HEK293 (cell line): ENCODE results near the gene TMEM98.

ENCODE experiments used
- CTCF ChIA-PET: fragments of 350-600 bp; formaldehyde crosslinking; extraction: SDS; loops from one replicate; lab custom pipeline; 2021; ENCODE audit warnings: antibody characterized with exemption; lab: Yijun Ruan, JAX
- POLR2A ChIA-PET: fragments of 300-600 bp; formaldehyde crosslinking; extraction: SDS; loops from one replicate; lab custom pipeline; 2020; ENCODE audit warnings: antibody characterized with exemption, inconsistent platforms; lab: Yijun Ruan, JAX
- H3K27ac ChIP-seq: fragments of 200-500 bp; sonication (Bioruptor generic); 2 replicates; pipeline ENCODE4 v1.5.1; 2014; ENCODE audit warnings: low read depth, low read length, control low read depth, inconsistent platforms; ENCODE audit errors: extremely low read depth
- H3K36me3 ChIP-seq, 2 experiments: fragments of 200-500 bp in 1 of 2; sonication (Bioruptor generic) in 1 of 2; 1 replicate in 1 of 2; 2 replicates in 1 of 2; pipeline ENCODE4 v1.5.1; 2014 to 2017; ENCODE audit warnings: inconsistent platforms in 2 of 2, low read length in 2 of 2; ENCODE audit not compliant: control insufficient read depth in 2 of 2, insufficient read depth in 1 of 2
- H3K4me1 ChIP-seq: fragments of 200-500 bp; sonication (Bioruptor generic); 2 replicates; pipeline ENCODE4 v1.5.1; 2014; ENCODE audit warnings: mild to moderate bottlenecking, low read length, inconsistent platforms; ENCODE audit not compliant: control insufficient read depth, insufficient read depth
- H3K4me3 ChIP-seq: 2 replicates; pipeline ENCODE4 v1.5.1; 2011; ENCODE audit warnings: low read depth, mild to moderate bottlenecking, control low read depth, low read length, moderate library complexity
- H3K9me3 ChIP-seq: fragments of 200-500 bp; sonication (Bioruptor generic); 2 replicates; pipeline ENCODE4 v1.5.1; 2014; ENCODE audit warnings: low read depth, low read length, inconsistent platforms; ENCODE audit not compliant: control insufficient read depth, insufficient read depth
- ZBTB7A ChIP-seq: fragments of 450-650 bp; formaldehyde crosslinking; IDR thresholded peaks from 2 replicates; pipeline ENCODE4 v1.5.1; 2016; ENCODE audit warnings: low read depth, missing biosample characterization, missing genetic modification characterization
- ZNF114 ChIP-seq: fragments of 450-650 bp; formaldehyde crosslinking; IDR thresholded peaks from 2 replicates; pipeline ENCODE4 v1.5.0; 2017; ENCODE audit warnings: missing biosample characterization, missing genetic modification characterization
- ZNF121 ChIP-seq: fragments of 450-650 bp; formaldehyde crosslinking; IDR thresholded peaks from 2 replicates; pipeline ENCODE4 v1.5.1; 2016; ENCODE audit warnings: missing biosample characterization, missing genetic modification characterization
- ZNF175 ChIP-seq: fragments of 450-650 bp; formaldehyde crosslinking; IDR thresholded peaks from 2 replicates; pipeline ENCODE4 v1.5.1; 2016; ENCODE audit warnings: missing biosample characterization, missing genetic modification characterization
- ZNF239 ChIP-seq: fragments of 450-650 bp; formaldehyde crosslinking; IDR thresholded peaks from 2 replicates; pipeline ENCODE4 v1.5.1; 2016; ENCODE audit warnings: missing biosample characterization, missing genetic modification characterization
- ZNF433 ChIP-seq: fragments of 450-650 bp; formaldehyde crosslinking; IDR thresholded peaks from 2 replicates; pipeline ENCODE4 v1.5.1; 2016; ENCODE audit warnings: missing biosample characterization, missing genetic modification characterization, low read depth
- ZNF510 ChIP-seq: fragments of 450-650 bp; formaldehyde crosslinking; IDR thresholded peaks from 2 replicates; pipeline ENCODE4 v1.5.1; 2018; ENCODE audit warnings: mild to moderate bottlenecking, missing genetic modification characterization, missing biosample characterization; ENCODE audit not compliant: insufficient replicate concordance
- ZNF701 ChIP-seq: fragments of 450-650 bp; formaldehyde crosslinking; IDR thresholded peaks from 2 replicates; pipeline ENCODE4 v1.5.1; 2016; ENCODE audit warnings: missing biosample characterization, missing genetic modification characterization
- TF ChIP-seq, protein P1 (sequence below): fragments of 450-650 bp; formaldehyde crosslinking; IDR thresholded peaks from 2 replicates; pipeline ENCODE4 v1.5.1; 2017; ENCODE audit warnings: missing biosample characterization, missing genetic modification characterization
- TF ChIP-seq, protein P2 (sequence below): fragments of 450-650 bp; formaldehyde crosslinking; IDR thresholded peaks from 2 replicates; pipeline ENCODE4 v1.5.1; 2016; ENCODE audit warnings: missing biosample characterization, missing genetic modification characterization
- TF ChIP-seq, protein P3 (sequence below): fragments of 450-650 bp; formaldehyde crosslinking; IDR thresholded peaks from 2 replicates; pipeline ENCODE4 v1.5.1; 2017; ENCODE audit warnings: missing biosample characterization, missing genetic modification characterization
- TF ChIP-seq, protein P4 (sequence below): fragments of 450-650 bp; formaldehyde crosslinking; IDR thresholded peaks from 2 replicates; pipeline ENCODE4 v1.5.1; 2016; ENCODE audit warnings: missing biosample characterization, missing genetic modification characterization, borderline replicate concordance
- TF ChIP-seq, protein P5 (sequence below): fragments of 450-650 bp; formaldehyde crosslinking; IDR thresholded peaks from 2 replicates; pipeline ENCODE4 v1.5.1; 2016; ENCODE audit warnings: missing biosample characterization, missing genetic modification characterization

Gene TMEM98

DNA sequence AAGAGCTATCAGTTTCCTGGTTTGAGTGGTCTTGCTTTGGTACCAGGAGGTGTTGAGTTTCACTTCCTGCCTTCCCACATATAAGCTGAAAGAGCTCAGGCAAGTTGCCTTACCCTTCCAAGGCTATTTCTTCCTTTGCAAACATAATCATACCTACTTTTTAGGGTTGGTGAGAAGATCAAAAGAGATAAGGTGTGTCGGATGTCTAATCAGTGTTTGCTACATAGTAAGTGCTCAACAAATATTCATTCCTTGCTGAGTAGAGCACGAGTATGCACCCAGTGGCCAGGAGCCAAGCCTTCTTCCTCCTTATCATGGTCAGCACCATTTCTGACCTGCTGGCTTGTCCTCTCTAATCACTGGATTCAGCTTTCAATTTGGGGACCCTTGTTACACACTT lies 12.7 kb upstream of the TMEM98 start:
- Histone ChIP-seq H3K4me1 (no peaks in the 10 kb centered on the region), H3K9me3 (no peaks in the 10 kb centered on the region), H3K27ac (no peak overlapping the region), H3K36me3 (no peaks in the 10 kb centered on the region)
- CTCF ChIA-PET, result interaction anchor here (0.6 to 7.1 kb wide), 5 partner anchors 10 to 835 kb away, joined by 3 to 69 read pairs (median 6); partner anchors contain the start of gene MYO1D
- TF ChIP-seq ZNF433 (tag by site-specific recombination) (no peak), ZNF114 (tag by site-specific recombination) (no peak)
- TF ChIP-seq, all 188 proteins: peak for 0
- no peak overlapping the region for H3K4me3 ChIP-seq
- POLR2A ChIA-PET, result interaction anchor here (0.9 kb wide), 1 partner anchor 13 kb away, joined by 3 read pairs; the partner anchor contains the start of gene TMEM98

DNA sequence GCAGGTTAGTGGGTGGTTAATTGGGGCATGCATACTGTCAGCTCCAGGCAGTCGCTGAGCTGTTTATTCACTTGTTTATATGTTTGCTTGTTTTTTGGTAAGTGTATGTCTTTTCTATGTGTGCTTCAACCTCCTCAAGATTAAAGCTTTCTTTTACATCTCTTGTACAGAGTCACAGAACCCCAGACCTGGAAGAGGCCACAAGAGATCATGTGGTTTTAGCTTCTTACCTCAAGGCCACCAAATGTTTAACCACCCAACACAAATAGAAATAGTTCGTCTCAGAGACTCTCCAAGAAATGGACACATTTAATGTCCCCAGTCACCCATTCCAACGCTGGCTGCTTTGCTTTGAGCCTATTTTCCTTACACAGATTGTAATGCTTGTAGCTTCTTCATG lies 11.8 kb upstream of the TMEM98 start:
- H3K4me3 ChIP-seq, result no peak overlapping the region
- ChIA-PET POLR2A (interaction anchor here (0.8 kb wide), 1 partner anchor 11 kb away, joined by 3 read pairs; no protein-coding TSS in a partner anchor), CTCF (interaction anchor here (0.8 to 7.1 kb wide), 3 partner anchors 20 to 133 kb away, joined by 3 to 69 read pairs (median 3); partner anchors contain the start of gene MYO1D)
- no peaks in the 10 kb centered on the region for H3K4me1 ChIP-seq
- no peaks in the 10 kb centered on the region for H3K36me3 ChIP-seq
- TF ChIP-seq ZBTB7A (tag by site-specific recombination) (no peak), ZNF175 (tag by site-specific recombination) (no peak), ZNF510 (tag by site-specific recombination) (no peak), ZNF239 (tag by site-specific recombination) (no peak), ZNF121 (tag by site-specific recombination) (no peak), ZNF701 (no peak)
- TF ChIP-seq, protein P1, sequence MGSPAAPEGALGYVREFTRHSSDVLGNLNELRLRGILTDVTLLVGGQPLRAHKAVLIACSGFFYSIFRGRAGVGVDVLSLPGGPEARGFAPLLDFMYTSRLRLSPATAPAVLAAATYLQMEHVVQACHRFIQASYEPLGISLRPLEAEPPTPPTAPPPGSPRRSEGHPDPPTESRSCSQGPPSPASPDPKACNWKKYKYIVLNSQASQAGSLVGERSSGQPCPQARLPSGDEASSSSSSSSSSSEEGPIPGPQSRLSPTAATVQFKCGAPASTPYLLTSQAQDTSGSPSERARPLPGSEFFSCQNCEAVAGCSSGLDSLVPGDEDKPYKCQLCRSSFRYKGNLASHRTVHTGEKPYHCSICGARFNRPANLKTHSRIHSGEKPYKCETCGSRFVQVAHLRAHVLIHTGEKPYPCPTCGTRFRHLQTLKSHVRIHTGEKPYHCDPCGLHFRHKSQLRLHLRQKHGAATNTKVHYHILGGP, result no peak
- TF ChIP-seq, protein P2, sequence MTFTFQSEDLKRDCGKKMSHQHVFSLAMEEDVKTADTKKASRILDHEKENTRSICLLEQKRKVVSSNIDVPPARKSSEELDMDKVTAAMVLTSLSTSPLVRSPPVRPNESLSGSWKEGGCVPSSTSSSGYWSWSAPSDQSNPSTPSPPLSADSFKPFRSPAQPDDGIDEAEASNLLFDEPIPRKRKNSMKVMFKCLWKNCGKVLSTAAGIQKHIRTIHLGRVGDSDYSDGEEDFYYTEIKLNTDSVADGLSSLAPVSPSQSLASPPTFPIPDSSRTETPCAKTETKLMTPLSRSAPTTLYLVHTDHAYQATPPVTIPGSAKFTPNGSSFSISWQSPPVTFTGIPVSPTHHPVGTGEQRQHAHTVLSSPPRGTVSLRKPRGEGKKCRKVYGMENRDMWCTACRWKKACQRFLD, result no peak
- TF ChIP-seq, protein P3, sequence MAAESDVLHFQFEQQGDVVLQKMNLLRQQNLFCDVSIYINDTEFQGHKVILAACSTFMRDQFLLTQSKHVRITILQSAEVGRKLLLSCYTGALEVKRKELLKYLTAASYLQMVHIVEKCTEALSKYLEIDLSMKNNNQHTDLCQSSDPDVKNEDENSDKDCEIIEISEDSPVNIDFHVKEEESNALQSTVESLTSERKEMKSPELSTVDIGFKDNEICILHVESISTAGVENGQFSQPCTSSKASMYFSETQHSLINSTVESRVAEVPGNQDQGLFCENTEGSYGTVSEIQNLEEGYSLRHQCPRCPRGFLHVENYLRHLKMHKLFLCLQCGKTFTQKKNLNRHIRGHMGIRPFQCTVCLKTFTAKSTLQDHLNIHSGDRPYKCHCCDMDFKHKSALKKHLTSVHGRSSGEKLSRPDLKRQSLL, result no peak
- TF ChIP-seq, protein P4, sequence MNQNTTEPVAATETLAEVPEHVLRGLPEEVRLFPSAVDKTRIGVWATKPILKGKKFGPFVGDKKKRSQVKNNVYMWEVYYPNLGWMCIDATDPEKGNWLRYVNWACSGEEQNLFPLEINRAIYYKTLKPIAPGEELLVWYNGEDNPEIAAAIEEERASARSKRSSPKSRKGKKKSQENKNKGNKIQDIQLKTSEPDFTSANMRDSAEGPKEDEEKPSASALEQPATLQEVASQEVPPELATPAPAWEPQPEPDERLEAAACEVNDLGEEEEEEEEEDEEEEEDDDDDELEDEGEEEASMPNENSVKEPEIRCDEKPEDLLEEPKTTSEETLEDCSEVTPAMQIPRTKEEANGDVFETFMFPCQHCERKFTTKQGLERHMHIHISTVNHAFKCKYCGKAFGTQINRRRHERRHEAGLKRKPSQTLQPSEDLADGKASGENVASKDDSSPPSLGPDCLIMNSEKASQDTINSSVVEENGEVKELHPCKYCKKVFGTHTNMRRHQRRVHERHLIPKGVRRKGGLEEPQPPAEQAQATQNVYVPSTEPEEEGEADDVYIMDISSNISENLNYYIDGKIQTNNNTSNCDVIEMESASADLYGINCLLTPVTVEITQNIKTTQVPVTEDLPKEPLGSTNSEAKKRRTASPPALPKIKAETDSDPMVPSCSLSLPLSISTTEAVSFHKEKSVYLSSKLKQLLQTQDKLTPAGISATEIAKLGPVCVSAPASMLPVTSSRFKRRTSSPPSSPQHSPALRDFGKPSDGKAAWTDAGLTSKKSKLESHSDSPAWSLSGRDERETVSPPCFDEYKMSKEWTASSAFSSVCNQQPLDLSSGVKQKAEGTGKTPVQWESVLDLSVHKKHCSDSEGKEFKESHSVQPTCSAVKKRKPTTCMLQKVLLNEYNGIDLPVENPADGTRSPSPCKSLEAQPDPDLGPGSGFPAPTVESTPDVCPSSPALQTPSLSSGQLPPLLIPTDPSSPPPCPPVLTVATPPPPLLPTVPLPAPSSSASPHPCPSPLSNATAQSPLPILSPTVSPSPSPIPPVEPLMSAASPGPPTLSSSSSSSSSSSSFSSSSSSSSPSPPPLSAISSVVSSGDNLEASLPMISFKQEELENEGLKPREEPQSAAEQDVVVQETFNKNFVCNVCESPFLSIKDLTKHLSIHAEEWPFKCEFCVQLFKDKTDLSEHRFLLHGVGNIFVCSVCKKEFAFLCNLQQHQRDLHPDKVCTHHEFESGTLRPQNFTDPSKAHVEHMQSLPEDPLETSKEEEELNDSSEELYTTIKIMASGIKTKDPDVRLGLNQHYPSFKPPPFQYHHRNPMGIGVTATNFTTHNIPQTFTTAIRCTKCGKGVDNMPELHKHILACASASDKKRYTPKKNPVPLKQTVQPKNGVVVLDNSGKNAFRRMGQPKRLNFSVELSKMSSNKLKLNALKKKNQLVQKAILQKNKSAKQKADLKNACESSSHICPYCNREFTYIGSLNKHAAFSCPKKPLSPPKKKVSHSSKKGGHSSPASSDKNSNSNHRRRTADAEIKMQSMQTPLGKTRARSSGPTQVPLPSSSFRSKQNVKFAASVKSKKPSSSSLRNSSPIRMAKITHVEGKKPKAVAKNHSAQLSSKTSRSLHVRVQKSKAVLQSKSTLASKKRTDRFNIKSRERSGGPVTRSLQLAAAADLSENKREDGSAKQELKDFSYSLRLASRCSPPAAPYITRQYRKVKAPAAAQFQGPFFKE, result no peak
- TF ChIP-seq, protein P5, sequence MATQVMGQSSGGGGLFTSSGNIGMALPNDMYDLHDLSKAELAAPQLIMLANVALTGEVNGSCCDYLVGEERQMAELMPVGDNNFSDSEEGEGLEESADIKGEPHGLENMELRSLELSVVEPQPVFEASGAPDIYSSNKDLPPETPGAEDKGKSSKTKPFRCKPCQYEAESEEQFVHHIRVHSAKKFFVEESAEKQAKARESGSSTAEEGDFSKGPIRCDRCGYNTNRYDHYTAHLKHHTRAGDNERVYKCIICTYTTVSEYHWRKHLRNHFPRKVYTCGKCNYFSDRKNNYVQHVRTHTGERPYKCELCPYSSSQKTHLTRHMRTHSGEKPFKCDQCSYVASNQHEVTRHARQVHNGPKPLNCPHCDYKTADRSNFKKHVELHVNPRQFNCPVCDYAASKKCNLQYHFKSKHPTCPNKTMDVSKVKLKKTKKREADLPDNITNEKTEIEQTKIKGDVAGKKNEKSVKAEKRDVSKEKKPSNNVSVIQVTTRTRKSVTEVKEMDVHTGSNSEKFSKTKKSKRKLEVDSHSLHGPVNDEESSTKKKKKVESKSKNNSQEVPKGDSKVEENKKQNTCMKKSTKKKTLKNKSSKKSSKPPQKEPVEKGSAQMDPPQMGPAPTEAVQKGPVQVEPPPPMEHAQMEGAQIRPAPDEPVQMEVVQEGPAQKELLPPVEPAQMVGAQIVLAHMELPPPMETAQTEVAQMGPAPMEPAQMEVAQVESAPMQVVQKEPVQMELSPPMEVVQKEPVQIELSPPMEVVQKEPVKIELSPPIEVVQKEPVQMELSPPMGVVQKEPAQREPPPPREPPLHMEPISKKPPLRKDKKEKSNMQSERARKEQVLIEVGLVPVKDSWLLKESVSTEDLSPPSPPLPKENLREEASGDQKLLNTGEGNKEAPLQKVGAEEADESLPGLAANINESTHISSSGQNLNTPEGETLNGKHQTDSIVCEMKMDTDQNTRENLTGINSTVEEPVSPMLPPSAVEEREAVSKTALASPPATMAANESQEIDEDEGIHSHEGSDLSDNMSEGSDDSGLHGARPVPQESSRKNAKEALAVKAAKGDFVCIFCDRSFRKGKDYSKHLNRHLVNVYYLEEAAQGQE (tag by site-specific recombination), result no peak
- no peaks in the 10 kb centered on the region for H3K9me3 ChIP-seq
- no peak overlapping the region for H3K27ac ChIP-seq
